PC-9 (cell line): ENCODE measurements around the gene HS3ST4.

ENCODE experiments used
- CTCF ChIP-seq: fragments of 200-600 bp; sonication (generic); conservative IDR thresholded peaks from 2 replicates; pipeline ENCODE4 v1.6.1; 2017; ENCODE audit warnings: mixed run types, antibody characterized with exemption, mild to moderate bottlenecking, moderate library complexity
- EZH2 ChIP-seq: fragments of 200-600 bp; sonication (generic); IDR thresholded peaks from 2 replicates; pipeline ENCODE4 v1.8.0; 2017; ENCODE audit warnings: antibody characterized with exemption, low read depth

- no peak for TF ChIP-seq CTCF
- no peak for TF ChIP-seq EZH2
Observed at GRCh38 chr16:25867041-25867440, 175.3 kb downstream of the HS3ST4 start.
